HG03095 (cell line): ENCODE data around the gene ZNF554.
A peak's percentile ranks its signal among the peaks of the same experiment; 100 is the strongest.

Source experiments
- ATAC-seq: cut with Tn5 transposase; IDR thresholded peaks from one replicate; pipeline ENCODE4 v1.9.1; 2021; ENCODE audit warnings: moderate library complexity; ENCODE audit not compliant: unreplicated experiment

The ZNF554 gene

GRCh38 chr19:2823646-2824045, 4.0 kb downstream of the ZNF554 start:
- no peak for ATAC-seq

GRCh38 chr19:2824129-2824528, 4.5 kb downstream of the ZNF554 start:
- ATAC-seq: no peak

GRCh38 chr19:2827022-2827421, 7.4 kb downstream of the ZNF554 start:
- no peak for ATAC-seq

- no peak for ATAC-seq
These were observed 8.3 kb downstream of the ZNF554 start for GRCh38 chr19:2827840-2828489.

GRCh38 chr19:2834294-2834871, 14.7 kb downstream of the ZNF554 start:
- ATAC-seq: no peak

GRCh38 chr19:2837430-2837829, 17.8 kb downstream of the ZNF554 start:
- ATAC-seq: no peak

GRCh38 chr19:2840794-2841791, 21.4 kb downstream of the ZNF554 start, which contains the start of gene ZNF555:
Gene ZNF555, plus strand, starts transcription at chr19:2841475. Its CDS starts 98 bp downstream, at chr19:2841573.
- ATAC-seq: peak; percentile 90

- ATAC-seq: peak; percentile 9
These were observed 22.3 kb downstream of the ZNF554 start for GRCh38 chr19:2841855-2842574.

- ATAC-seq: no peak
These were observed 25.4 kb downstream of the ZNF554 start for GRCh38 chr19:2845107-2845506.

- ATAC-seq: no peak
These were observed 26.7 kb downstream of the ZNF554 start for GRCh38 chr19:2846180-2846894.

GRCh38 chr19:2847507-2847906, 27.8 kb downstream of the ZNF554 start:
- ATAC-seq: no peak

GRCh38 chr19:2848616-2849015, 28.9 kb downstream of the ZNF554 start:
- no peak for ATAC-seq

- ATAC-seq: no peak
These were observed 30.7 kb downstream of the ZNF554 start for GRCh38 chr19:2850256-2850925.

- no peak for ATAC-seq
These were observed 32.9 kb downstream of the ZNF554 start for GRCh38 chr19:2852598-2852997.

GRCh38 chr19:2853015-2853606, 33.4 kb downstream of the ZNF554 start:
- ATAC-seq: no peak

GRCh38 chr19:2854849-2855248, 35.2 kb downstream of the ZNF554 start:
- no peak for ATAC-seq

GRCh38 chr19:2856457-2857050, 36.9 kb downstream of the ZNF554 start:
- ATAC-seq: no peak

- ATAC-seq: no peak
These were observed 39.2 kb downstream of the ZNF554 start for GRCh38 chr19:2858864-2859263.

- no peak for ATAC-seq
These were observed 44.1 kb downstream of the ZNF554 start for GRCh38 chr19:2863816-2864215.
